HEK293T (cell line): ENCODE data around the gene ZNF248.

Experiments
- ELF4 ChIP-seq: fragments of 450-650 bp; IDR thresholded peaks from 2 replicates; pipeline ENCODE4 v1.6.1; 2017; ENCODE audit warnings: antibody characterized with exemption
- FOXM1 ChIP-seq: fragments of 450-650 bp; IDR thresholded peaks from 2 replicates; pipeline ENCODE4 v1.6.1; 2017; ENCODE audit warnings: mild to moderate bottlenecking, borderline replicate concordance
- L3MBTL2 ChIP-seq: fragments of 450-650 bp; conservative IDR thresholded peaks from 2 replicates; pipeline ENCODE4 v1.6.1; 2016; ENCODE audit warnings: mild to moderate bottlenecking
- SP1 ChIP-seq: fragments of 450-650 bp; IDR thresholded peaks from 2 replicates; pipeline ENCODE4 v1.6.1; 2017
- TARDBP ChIP-seq: fragments of 450-650 bp; IDR thresholded peaks from 2 replicates; pipeline ENCODE4 v1.6.1; 2016

- TF ChIP-seq L3MBTL2 (no peak), SP1 (no peak), TARDBP (no peak), FOXM1 (no peak), ELF4 (no peak)
Measured at GRCh38 chr10:37856881-37857286, 526 bp downstream of the ZNF248 start.
